Fibroblast of lung (primary cell): ENCODE measurements around the gene RSAD1.

Experiments used
- EZH2 ChIP-seq: IDR thresholded peaks from 2 replicates; pipeline ENCODE4 v1.5.1; 2012; ENCODE audit warnings: low read length, control low read depth, mild to moderate bottlenecking; ENCODE audit errors: missing control alignments
- TF ChIP-seq, protein P1 (sequence below), 2 donors: IDR thresholded peaks in 1 of 2; conservative IDR thresholded peaks in 1 of 2; 1 replicate in 1 of 2; 2 replicates in 1 of 2; pipeline ENCODE4 v1.5.1; 2011 to 2012; ENCODE audit warnings: low read length in 2 of 2, control low read depth in 1 of 2, inconsistent platforms in 1 of 2, low read depth in 1 of 2, mild to moderate bottlenecking in 1 of 2

GRCh38 chr17:50468304-50469207 is 10.1 kb upstream of the RSAD1 start, which contains the start of gene CHAD:
- TF ChIP-seq, protein P1, sequence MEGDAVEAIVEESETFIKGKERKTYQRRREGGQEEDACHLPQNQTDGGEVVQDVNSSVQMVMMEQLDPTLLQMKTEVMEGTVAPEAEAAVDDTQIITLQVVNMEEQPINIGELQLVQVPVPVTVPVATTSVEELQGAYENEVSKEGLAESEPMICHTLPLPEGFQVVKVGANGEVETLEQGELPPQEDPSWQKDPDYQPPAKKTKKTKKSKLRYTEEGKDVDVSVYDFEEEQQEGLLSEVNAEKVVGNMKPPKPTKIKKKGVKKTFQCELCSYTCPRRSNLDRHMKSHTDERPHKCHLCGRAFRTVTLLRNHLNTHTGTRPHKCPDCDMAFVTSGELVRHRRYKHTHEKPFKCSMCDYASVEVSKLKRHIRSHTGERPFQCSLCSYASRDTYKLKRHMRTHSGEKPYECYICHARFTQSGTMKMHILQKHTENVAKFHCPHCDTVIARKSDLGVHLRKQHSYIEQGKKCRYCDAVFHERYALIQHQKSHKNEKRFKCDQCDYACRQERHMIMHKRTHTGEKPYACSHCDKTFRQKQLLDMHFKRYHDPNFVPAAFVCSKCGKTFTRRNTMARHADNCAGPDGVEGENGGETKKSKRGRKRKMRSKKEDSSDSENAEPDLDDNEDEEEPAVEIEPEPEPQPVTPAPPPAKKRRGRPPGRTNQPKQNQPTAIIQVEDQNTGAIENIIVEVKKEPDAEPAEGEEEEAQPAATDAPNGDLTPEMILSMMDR (conservative IDR thresholded peaks at IDR 0.05 in 1 of 2, IDR thresholded peaks at IDR 0.05 in 1 of 2; ENCODE audit: low read depth in 1 of 2, low read length in 2 of 2): no peak
- TF ChIP-seq EZH2: peak; percentile 80
